HG02840 (cell line): Measurements from ENCODE around the gene LTBP4.

Experiments used
- ATAC-seq: cut with Tn5 transposase; IDR thresholded peaks from one replicate; pipeline ENCODE4 v1.9.1; 2021; ENCODE audit warnings: mild to moderate bottlenecking, moderate library complexity, moderate number of reproducible peaks; ENCODE audit not compliant: unreplicated experiment, low FRiP score

The LTBP4 gene

GRCh38 chr19:40596608-40597328 is 4.4 kb upstream of the LTBP4 start:
- no peak for ATAC-seq

- no peak for ATAC-seq
Measured at GRCh38 chr19:40597329-40597838, 3.8 kb upstream of the LTBP4 start.

GRCh38 chr19:40598121-40598917 is 2.9 kb upstream of the LTBP4 start:
- no peak for ATAC-seq

- ATAC-seq: no peak
Measured at GRCh38 chr19:40598918-40599307, 2.3 kb upstream of the LTBP4 start.

- ATAC-seq: no peak
Measured at GRCh38 chr19:40599331-40599901, 1.8 kb upstream of the LTBP4 start.

- ATAC-seq: no peak
Measured at GRCh38 chr19:40599902-40600569, 1.1 kb upstream of the LTBP4 start.

- ATAC-seq: no peak
Measured at GRCh38 chr19:40600570-40601133, 517 bp upstream of the LTBP4 start.

- no peak for ATAC-seq
Measured at GRCh38 chr19:40603071-40603388, 1.9 kb downstream of the LTBP4 start.

- ATAC-seq: peak; percentile 74
Measured at GRCh38 chr19:40603389-40604170, 2.4 kb downstream of the LTBP4 start.

GRCh38 chr19:40604171-40604646 is 3.0 kb downstream of the LTBP4 start:
- ATAC-seq: no peak

GRCh38 chr19:40604647-40605215 is 3.6 kb downstream of the LTBP4 start:
- no peak for ATAC-seq

GRCh38 chr19:40605216-40605971 is 4.2 kb downstream of the LTBP4 start:
- ATAC-seq: no peak

- no peak for ATAC-seq
Measured at GRCh38 chr19:40607311-40608239, 6.4 kb downstream of the LTBP4 start.

GRCh38 chr19:40608240-40608621 is 7.1 kb downstream of the LTBP4 start:
- ATAC-seq: no peak

GRCh38 chr19:40608957-40609356 is 7.8 kb downstream of the LTBP4 start:
- ATAC-seq: no peak

GRCh38 chr19:40609561-40610395 is 8.6 kb downstream of the LTBP4 start:
- ATAC-seq: no peak
